Uterus (tissue), 4 donors: ENCODE results near the gene PTPRN2. TPM values are rescaled to one million over a fixed set of nuclear protein-coding genes. Genes with fewer than 3 reads are reported as not detected.

Source experiments
- DNase-seq, 2 donors: peaks; one replicate each; pipeline ENCODE4 v3.0.0-alpha.2; 2019 to 2020
- H3K27ac ChIP-seq, 2 donors: fragments of 200-600 bp; sonication (generic); 1 replicate in 1 of 2; 2 replicates in 1 of 2; pipeline ENCODE4 v1.5.1; 2016 to 2018
- H3K27me3 ChIP-seq, 2 donors: fragments of 200-600 bp; sonication (generic); one replicate each; pipeline ENCODE4 v1.5.1; 2018 to 2019; ENCODE audit warnings: control low read depth in 1 of 2
- H3K36me3 ChIP-seq, 2 donors: fragments of 200-600 bp; sonication (generic); one replicate each; pipeline ENCODE4 v1.5.1; 2019; ENCODE audit warnings: control low read depth in 1 of 2
- H3K4me1 ChIP-seq, 2 donors: fragments of 200-600 bp; sonication (generic); one replicate each; pipeline ENCODE4 v1.5.1; 2018 to 2019; ENCODE audit warnings: control low read depth in 1 of 2
- H3K4me3 ChIP-seq, 2 donors: fragments of 200-600 bp; sonication (generic); 1 replicate in 1 of 2; 2 replicates in 1 of 2; pipeline ENCODE4 v1.5.1; 2018 to 2019; ENCODE audit warnings: mild to moderate bottlenecking in 1 of 2
- H3K9me3 ChIP-seq, 2 donors: fragments of 200-600 bp; sonication (generic); one replicate each; pipeline ENCODE4 v1.5.1; 2019; ENCODE audit warnings: control low read depth in 1 of 2
- CTCF ChIP-seq, 4 experiments: fragments of 200-600 bp in 2 of 4; fragments of 450-650 bp in 2 of 4; sonication (generic) in 2 of 4; IDR thresholded peaks; one replicate each; pipeline ENCODE4 v1.5.1; 2016 to 2019; ENCODE audit warnings: antibody characterized with exemption in 4 of 4, mild to moderate bottlenecking in 2 of 4, moderate library complexity in 1 of 4
- POLR2A ChIP-seq, 2 donors: fragments of 450-650 bp; IDR thresholded peaks; one replicate each; pipeline ENCODE4 v1.6.1; 2016; ENCODE audit warnings: antibody characterized with exemption in 2 of 2, mild to moderate bottlenecking in 1 of 2, moderate library complexity in 1 of 2
- intact Hi-C: fragments of 100-400 bp; cut with DNase I; formaldehyde crosslinking; loops from one replicate; pipeline ENCODE4 v1.15.1; 2023; ENCODE audit warnings: low total_unique reads
- total RNA-seq, 4 donors: library from RNA; depleted of rRNA in 3 of 4; stranded (reverse); fragments of >200 nt in 3 of 4; gene quantifications; one replicate each; pipeline versions ENCODE4 v1.1.0 to v1.2.4, GENCODE V29; 2014 to 2023
- donor health status: DM: yes; HTN: yes; CAD: no.

PTPRN2 gene
- total RNA-seq, 4 donors from 2014 or later, result 1.2 to 5.2 (median 2.3) TPM

- Histone ChIP-seq H3K36me3 (no peaks in the 10 kb centered on the region), H3K4me1 (no peaks in the 10 kb centered on the region), H3K27ac (no peak overlapping the region), H3K4me3 (no peak overlapping the region), H3K27me3 (no peaks in the 10 kb centered on the region), H3K9me3 (no peaks in the 10 kb centered on the region)
- DNase-seq, result no peak
- intact Hi-C loops, result no loop called here
- TF ChIP-seq POLR2A (IDR thresholded peaks at IDR 0.05) (no peak), CTCF (IDR thresholded peaks at IDR 0.05) (no peak)
These were observed 708.2 kb downstream of the PTPRN2 start for GRCh38 chr7:157879391-157879790.

GRCh38 chr7:157877298-157878090, 710.1 kb downstream of the PTPRN2 start:
- intact Hi-C loops, result no loop called here
- TF ChIP-seq POLR2A (IDR thresholded peaks at IDR 0.05) (no peak), CTCF (IDR thresholded peaks at IDR 0.05) (no peak)
- no peak overlapping the region for H3K4me3 ChIP-seq
- H3K36me3 ChIP-seq, result no peaks in the 10 kb centered on the region
- DNase-seq, result no peak
- H3K27me3 ChIP-seq, result no peaks in the 10 kb centered on the region
- no peak overlapping the region for H3K27ac ChIP-seq
- H3K9me3 ChIP-seq, result no peaks in the 10 kb centered on the region
- no peaks in the 10 kb centered on the region for H3K4me1 ChIP-seq

GRCh38 chr7:157876469-157877285, 710.9 kb downstream of the PTPRN2 start:
- H3K9me3 ChIP-seq, result no peaks in the 10 kb centered on the region
- H3K4me1 ChIP-seq, result no peaks in the 10 kb centered on the region
- no peaks in the 10 kb centered on the region for H3K36me3 ChIP-seq
- H3K4me3 ChIP-seq, result no peak overlapping the region
- DNase-seq, result no peak
- intact Hi-C loops, result no loop called here
- no peak for TF ChIP-seq POLR2A (IDR thresholded peaks at IDR 0.05)
- no peak for TF ChIP-seq CTCF (IDR thresholded peaks at IDR 0.05)
- no peaks in the 10 kb centered on the region for H3K27me3 ChIP-seq
- no peak overlapping the region for H3K27ac ChIP-seq

GRCh38 chr7:157875230-157876179, 712.1 kb downstream of the PTPRN2 start:
- DNase-seq, result no peak
- intact Hi-C loops, result no loop called here
- no peak overlapping the region for H3K27ac ChIP-seq
- no peaks in the 10 kb centered on the region for H3K4me1 ChIP-seq
- H3K27me3 ChIP-seq, result no peaks in the 10 kb centered on the region
- TF ChIP-seq POLR2A (IDR thresholded peaks at IDR 0.05) (no peak), CTCF (IDR thresholded peaks at IDR 0.05) (peak in 1 of 4 experiments; percentile 19)
- H3K4me3 ChIP-seq, result no peak overlapping the region
- no peaks in the 10 kb centered on the region for H3K36me3 ChIP-seq
- no peaks in the 10 kb centered on the region for H3K9me3 ChIP-seq
